GM19438 (cell line): ENCODE measurements around the gene CMBL.
A peak's percentile ranks its signal among the peaks of the same experiment; 100 is the strongest.
"Not testable (repeated sequence)": the region's sequence is repeated elsewhere in the genome, so short reads cannot be mapped to it uniquely, and the experiment has no call there.

Source experiments
- ATAC-seq: cut with Tn5 transposase; IDR thresholded peaks from one replicate; pipeline ENCODE4 v1.9.1; 2021; ENCODE audit warnings: low read depth; ENCODE audit not compliant: unreplicated experiment

CMBL gene

DNA sequence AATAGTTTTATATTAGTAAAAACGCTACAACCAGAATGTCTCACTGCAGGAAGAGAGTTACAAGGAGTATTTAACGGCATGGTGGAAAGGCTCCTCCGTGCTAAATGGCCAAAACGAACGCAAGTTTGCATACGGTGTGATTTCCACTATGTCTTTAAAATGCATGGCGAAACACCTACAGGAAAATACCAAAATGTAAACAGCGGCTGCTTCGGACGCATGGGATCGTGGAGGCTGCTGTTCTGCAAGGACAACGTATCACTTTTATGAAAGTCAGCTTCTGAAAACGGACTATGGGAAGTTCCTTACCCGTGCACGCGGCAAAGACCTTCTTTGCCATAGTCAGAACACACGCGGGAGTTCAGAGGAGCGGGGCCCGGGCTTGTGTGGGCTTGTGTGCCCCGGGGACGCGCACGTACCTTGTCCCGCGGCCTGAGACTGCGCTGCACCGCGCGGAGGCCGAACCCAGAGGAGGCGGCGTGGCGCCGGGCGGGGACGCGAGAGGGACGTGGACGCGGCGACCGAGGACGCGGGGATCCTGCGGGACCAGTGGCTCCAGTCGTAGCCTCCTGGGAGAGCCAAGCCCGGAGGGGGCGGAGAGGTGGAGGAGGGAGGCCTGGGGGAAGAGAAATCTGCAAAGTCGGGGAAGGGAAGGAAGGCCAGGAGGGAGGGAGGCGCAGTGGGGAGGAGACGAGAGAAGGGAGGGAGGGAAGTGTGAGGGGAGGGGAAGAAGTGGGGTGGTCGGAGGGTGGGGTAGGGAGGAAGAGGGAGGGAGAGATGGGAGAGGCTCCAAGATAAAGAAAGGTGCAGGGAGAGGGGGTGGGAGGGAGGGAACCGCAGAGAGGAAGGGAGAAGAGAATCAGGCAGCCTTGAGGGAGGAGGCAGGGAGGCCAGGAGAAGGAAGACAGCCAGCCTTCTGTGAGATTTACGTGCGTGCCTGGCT lies at the start of gene CMBL:
Gene CMBL, minus strand, starts transcription at position 697 of the 943 bp plus-strand sequence. CDS start 17,140 bp downstream, outside the sequence.
- peak; percentile 83 for ATAC-seq

DNA sequence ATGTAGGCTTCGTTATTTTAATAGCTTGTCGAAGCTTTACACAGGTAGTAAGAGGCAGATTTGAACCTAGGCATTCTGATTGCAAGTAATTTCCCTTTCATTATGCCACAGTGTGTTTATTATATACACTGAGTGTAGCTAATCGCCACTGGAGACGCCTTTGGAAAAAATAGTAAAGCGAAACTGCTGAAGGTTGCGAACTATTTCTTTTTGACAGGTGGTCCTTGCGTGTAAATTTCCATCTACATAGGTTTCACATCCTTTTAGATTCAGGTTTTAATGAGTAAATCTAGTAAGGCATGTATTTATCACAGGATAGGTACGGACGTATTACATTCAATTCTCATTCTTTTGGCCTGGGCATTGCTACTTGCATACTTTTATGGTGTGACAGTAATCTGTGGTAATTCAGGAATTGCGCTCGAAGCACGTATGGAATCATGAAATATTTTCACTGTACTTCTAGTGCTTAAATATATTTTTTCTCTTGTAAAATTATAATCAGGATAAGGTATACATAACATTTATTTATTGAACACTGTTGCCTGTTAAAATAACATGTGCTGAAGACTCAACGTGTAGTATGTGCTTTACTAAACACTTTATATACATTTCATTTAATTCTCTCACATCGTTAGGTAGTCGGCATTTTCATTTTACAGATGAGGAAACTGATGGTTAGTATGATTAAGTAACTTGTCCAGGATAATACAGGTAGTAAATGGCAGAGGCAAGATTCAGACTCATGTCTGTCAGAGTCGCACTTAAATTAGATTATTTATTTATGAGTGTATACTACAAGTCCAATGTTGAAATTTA lies 47.6 kb upstream of the CMBL start:
- no peak for ATAC-seq

DNA sequence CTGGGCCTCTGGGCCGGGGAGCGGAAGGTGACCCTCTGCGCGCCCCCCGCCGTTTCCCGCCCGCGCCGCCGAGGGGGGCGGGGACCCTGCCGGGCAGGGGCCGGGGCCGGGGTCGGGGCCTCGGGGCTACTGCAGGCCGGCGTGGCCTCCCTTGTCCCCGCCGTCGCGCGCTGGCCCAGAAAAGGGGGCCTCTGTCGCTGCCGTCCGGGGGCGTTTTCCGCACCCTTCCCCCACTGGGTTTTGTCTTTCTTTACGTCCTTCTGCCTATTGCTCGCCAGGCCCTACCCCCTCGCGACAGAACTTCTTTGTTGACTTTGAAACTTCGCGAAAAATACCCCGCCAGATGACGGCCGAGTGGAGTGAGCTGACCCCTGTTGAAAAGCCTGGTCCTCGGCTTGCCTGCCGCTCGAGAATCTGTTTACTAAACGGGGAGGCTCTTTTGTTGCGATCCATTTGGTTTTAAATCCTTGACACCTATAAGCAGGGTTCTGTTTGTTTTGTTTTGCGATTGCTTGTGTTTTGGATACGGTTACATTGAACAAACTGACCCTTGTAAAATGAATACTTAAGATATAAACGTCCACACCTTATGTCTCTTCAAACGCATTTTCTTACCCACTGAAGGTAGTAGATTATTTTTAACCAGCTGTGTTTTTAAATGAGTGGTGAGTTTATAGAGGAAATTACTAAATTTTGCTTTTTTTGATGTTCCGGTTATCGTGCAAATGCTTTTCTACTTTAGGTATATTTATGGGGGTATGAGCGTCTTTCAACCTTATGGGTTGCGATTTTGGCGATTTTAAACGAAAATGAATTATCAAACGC lies 46.6 kb upstream of the CMBL start:
- peak; percentile 27 for ATAC-seq

DNA sequence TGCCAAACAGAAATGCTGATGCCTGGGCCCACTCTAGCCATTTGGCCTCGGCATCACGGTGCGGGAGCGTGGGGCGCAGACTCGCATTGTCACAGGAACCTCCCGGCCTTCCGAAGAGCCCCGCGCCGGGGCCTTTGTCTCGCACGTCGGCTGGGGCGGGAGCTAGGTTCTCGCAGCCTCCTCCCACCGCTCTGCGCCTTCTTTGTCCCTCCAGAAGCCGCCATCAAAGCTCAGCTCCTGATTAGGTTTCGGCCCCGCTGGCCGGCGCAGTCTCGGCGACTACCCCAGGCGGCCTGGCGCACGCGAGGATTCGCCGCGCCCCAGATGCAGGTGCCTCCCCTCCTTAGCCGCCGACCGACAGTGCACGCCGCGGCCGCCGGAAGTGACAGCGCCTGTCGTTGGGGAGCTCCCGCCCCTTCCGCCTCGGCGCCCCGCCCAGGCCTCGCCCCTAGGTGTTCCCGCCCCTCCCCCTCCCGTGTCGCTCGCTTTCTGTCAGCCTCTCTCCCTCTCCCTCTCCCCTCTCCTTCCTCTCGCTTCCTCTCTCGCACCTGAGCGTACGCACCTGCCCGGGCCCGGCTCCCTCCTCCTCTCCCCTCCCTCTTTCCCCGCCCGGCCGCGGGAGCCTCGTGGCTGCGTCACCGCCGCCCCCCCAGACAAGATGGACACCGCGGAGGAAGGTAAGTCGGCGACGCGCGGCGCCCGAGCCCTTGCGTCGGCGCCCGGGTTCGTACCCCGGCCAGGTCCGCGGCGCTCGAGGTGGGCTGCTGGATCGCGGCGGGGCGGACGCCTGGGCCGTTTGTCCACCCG lies 45.7 kb upstream of the CMBL start, which contains the start of gene MARCHF6:
Gene MARCHF6, plus strand, starts transcription at position 455 of the 807 bp plus-strand sequence. Its CDS starts 204 bp downstream, at position 659.
- ATAC-seq, result peak; percentile 85

GRCh38 chr5:10352430-10353240 lies 44.9 kb upstream of the CMBL start:
- ATAC-seq, result peak; percentile 9

DNA sequence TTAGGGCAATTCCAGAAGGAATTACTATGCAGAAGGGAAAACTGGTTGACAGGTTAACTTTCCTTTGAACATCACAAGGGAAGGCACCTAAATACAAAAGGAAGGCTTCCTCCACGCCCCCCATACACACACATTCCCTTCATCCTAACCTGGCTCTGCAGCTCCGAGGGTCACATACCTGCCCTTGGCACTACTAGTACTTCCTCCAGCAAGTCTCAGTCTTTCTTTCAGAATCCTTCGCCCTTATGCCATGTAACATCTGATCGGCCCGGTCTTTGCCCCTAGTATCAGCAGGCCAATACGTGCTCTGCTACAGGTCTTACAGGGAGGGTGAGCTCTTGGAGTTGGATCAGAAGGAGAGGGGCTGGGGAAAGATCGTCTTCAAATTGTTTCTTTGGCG lies 44.2 kb upstream of the CMBL start:
- ATAC-seq, result no peak

DNA sequence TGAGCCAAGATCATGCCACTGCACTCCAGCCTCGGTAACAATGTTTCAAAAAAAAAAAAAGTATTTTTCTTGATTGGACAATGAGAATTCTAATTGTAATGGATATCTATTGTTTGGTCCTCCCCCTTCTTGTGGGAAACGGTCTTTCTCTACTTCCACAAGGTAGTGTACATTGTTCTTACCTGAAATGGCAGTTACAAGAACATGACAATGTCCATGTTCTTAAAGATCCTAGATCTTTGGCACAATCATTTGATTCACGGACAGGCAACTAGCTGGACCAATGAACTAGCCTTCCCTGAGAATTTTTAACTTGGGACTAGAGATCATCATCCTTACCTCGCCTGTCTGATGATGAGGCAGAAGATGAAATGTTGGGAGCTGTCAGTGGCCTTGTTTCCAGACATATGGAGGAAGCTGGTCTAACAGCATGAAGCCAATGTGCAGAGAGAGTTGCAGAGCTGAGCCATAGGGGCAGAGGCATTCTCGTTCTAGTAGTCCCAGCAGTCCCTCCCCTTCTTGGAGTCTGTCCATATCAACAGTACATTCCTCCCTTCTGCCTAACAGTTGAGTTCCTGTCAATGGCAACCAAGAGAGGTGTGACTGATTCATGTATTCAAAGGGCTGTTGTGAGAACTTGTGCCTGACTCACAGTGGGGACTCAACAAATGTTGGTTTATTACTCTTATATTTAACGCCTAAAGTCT lies 43.6 kb upstream of the CMBL start:
- no peak for ATAC-seq

DNA sequence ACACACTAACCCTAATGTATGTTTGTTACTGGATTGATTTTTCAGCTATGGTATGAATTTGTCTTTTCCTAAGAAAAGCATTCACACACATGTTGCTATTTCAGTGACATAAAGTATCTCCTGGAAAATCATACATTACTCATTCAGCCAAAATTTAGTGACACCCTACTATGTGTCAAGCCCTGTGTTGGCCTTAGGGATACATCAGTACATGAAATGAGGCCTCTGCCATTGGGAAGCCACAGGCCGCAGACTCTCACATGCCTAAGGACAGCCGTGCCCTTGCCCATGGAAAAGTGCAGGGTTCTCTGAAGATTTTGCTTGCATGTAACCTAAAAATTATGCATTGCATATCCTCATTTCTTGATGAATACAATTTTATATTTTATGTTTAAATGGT lies 40.6 kb upstream of the CMBL start:
- no peak for ATAC-seq

- not testable (repeated sequence) for ATAC-seq
Observed at GRCh38 chr5:10344461-10345106, 36.9 kb upstream of the CMBL start.

- ATAC-seq, result no peak
Observed at GRCh38 chr5:10343486-10343885, 35.8 kb upstream of the CMBL start.

GRCh38 chr5:10339958-10340357 lies 32.3 kb upstream of the CMBL start:
- ATAC-seq, result no peak

DNA sequence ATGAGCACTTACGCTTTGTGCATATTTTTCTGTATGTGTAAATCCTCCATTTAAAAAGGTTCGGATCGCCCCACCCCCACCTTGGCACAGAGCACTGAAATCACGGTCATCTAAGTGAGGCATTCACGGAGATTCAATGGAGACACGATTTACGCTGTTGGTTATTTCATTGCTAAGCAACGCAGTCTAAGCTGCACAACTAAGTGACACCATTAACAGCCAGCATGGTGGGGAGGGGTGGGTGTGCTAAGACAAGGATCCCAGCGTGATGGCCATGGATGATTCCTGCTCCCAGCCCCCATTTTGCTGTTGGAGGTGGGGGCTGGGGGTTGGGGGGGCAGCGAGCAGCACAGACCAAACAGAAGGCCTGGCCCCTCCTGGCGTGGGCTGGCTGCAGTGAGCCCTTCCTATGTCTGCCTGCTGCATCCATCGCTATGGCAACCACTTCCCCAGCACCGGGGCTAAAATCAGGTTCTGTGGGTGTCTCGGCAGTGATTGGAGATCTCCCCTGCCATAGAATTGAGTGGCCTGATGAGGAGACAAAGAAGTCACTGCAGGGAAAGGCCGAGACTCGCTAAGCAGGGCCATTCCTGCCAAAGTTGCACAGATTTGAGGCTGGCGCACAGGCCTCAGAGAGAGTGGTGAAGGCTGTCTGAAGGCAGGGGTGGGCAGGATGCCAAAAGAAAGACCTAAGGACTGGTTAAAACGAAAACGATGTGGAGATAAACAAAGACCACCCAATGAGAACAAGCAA lies 31.5 kb upstream of the CMBL start:
- ATAC-seq, result no peak

DNA sequence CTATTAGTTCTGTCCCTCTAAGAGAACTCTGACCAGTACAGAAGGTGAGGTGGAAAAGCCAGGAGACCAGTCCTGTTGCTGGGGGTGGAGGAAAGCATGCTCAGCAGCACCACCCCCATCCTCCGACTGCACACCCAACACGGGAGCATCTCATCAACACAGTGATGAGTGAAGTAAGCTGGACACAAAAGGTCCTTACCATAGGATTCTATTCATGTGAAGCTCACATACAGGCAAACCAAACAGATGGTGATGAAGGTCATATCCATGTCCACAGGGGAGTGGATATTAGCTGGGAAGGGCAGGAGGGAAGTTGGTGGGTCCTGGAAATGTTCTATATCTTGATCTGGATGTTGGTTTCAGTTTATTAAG lies 31.0 kb upstream of the CMBL start:
- ATAC-seq, result no peak

GRCh38 chr5:10337986-10338385 lies 30.3 kb upstream of the CMBL start:
- no peak for ATAC-seq

DNA sequence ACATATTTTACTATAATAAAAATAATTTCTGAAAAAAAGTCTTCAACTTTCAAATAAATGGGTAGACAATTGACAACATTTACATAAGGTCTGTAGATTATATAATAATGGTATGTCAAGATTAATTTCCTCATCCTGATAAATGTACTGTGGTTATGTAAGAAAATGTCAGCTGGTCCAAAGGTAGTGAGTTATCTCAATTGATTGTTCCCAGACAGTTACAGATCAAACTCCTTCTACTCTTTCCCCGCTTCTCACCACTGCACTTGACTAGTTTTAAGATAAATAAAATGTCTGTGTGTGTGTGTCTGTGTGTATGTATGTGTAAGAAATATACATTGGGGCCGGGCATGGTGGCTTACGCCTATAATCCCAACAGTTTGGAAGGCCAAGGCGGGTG lies 29.4 kb upstream of the CMBL start:
- no peak for ATAC-seq

DNA sequence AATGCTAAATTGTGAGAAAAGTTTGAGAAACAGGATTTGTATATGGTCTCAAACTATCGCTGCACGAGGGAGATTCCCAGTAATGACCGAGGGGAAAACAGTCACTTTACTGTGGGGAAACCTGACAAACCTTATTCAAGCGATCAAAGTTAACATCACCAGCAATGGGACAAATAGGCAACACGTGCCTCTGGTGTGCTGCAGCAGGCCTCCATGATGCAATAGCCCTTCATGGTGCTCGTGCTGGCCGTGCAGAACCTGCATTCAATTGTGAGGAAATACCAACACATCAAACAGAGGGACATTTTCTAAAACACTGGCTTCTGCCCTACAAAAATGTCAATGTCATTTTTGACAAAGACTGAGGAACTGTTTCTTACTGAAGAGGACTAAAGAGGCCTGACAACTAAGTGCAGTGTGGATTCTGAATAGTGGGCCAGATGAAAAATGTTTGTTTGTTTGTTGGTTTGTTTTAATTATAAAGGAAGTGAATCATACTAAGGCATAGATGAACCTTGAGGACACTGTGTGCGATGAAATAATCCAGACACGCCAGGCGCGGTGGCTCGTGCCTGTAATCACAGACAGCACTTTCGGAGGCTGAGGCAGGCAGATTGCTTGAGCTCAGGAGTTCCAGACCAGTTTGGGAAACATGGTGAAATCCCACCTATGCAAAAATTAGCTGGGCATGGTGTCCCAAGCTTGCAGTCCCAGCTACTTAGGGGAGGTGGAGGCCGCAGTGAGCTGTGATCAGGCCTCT lies 28.2 kb upstream of the CMBL start:
- ATAC-seq, result no peak
